Stimulated activated memory B cell treated with anti-CD40 and anti-IgM and Interleukin-4, amounts not matched to agents 10 μg/mL and 1 μg/mL and 100 μg/mL, for 72 hours (primary cell): ENCODE data around the gene CXXC5.

ENCODE experiments used
- ATAC-seq: fragments of 150-1000 bp; cut with Tn5 transposase; 2 replicates; pipeline ENCODE4 v1.10.0; 2021
- H3K27ac Mint-ChIP-seq: one replicate; pipeline ENCODE4 v1.8.0; 2022; ENCODE audit warnings: mild to moderate bottlenecking, mixed read lengths
- H3K27me3 Mint-ChIP-seq: one replicate; pipeline ENCODE4 v1.8.0; 2022; ENCODE audit warnings: mixed read lengths
- H3K36me3 Mint-ChIP-seq: one replicate; pipeline ENCODE4 v1.8.0; 2022; ENCODE audit warnings: mixed read lengths
- H3K4me1 Mint-ChIP-seq: one replicate; pipeline ENCODE4 v1.8.0; 2022; ENCODE audit warnings: mixed read lengths
- H3K4me3 Mint-ChIP-seq: one replicate; pipeline ENCODE4 v1.8.0; 2022; ENCODE audit warnings: mild to moderate bottlenecking, moderate library complexity, mixed read lengths
- H3K9me3 Mint-ChIP-seq: one replicate; pipeline ENCODE4 v1.8.0; 2022; ENCODE audit warnings: mixed read lengths

The CXXC5 gene

DNA sequence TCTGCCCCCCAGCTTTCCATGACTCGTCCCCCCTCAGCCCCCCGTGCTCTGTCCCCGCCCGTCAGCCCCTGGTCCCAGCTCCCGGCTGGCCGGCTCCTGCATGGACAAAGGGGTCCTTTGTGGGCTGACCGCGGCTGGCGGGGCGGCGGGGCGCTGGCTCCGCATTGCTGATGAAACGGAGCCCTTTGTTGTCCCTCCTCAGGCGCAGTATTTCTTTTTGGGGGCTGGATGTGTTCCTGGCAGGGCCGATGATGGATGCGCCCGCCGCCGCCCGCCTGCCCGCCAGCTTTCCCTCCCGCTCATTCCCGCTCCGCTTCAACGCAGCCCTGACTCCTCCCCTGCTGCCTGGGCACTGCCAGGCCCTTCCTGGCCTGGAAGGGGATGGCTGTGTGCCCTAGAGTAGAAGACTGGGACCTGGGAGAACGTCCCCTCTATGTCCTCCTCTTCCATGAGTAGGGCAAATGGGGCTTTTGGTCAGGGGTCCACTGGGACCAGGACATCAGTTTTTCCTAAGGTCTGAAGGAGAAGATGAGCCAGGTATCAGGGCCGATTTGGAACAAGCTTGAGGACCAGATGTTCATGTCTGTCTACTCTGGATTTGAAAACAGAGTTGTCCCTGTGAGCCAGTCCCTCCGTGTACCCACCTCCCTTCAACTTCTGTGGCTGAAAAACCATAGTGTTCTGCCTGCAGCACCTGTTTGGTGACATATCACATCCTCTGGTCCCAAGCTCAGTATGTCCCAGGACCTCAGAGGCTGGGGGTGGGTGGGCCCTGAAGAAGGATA, 29.0 kb downstream of the CXXC5 start:
- H3K27me3 Mint-ChIP-seq, result no peaks in the 10 kb centered on the region
- no peak overlapping the region for H3K4me3 Mint-ChIP-seq
- peak overlapping the region; percentile 92 for H3K27ac Mint-ChIP-seq
- H3K9me3 Mint-ChIP-seq, result no peaks in the 10 kb centered on the region
- peak; percentile 14 for ATAC-seq
- H3K4me1 Mint-ChIP-seq, result peaks cover 72% of the 10 kb centered on the region
- peaks cover 35% of the 10 kb centered on the region for H3K36me3 Mint-ChIP-seq

DNA sequence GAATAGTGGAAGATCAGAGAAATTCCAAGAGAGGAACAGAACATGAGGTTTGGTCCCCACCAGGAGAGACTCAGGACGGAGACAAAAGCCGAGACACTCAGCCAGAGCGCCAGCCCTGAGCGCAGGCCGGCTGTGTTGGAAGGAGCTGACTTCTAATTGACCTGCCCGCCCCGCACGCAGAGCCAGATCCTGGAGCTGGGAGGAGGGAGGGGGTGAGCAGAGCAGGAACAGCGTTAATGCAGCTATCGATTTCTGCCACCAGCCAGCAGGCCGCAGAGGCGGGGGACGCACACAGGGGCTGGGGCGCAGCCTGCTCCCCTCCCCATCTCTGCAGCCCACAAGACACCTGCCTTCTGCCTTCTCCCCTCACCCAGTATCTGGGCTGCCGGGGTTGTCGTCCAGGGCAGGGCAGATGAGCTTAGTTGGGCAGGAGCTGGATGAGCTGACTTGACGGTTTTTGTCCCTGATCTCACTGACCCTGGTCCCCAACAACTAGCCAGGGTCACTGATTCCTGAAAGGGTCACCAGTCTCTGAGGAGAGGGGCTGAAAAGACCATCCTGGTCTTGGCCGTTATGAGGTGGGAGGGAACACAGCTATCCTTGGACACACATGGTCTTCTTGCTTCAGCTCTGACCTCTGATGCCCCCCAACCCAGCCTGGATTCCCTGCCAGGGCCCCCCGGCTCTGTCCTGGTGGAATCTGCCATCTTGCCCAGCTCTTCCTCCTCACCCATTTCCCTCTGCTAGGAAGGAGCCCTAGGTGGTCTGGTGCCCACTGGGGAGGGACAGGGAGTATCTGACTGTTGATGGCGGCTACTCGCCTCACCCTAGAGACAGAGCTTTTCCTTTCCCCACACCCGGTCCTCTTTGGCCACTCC, 29.8 kb downstream of the CXXC5 start:
- H3K9me3 Mint-ChIP-seq, result no peaks in the 10 kb centered on the region
- no peak overlapping the region for H3K4me3 Mint-ChIP-seq
- H3K27ac Mint-ChIP-seq, result peak overlapping the region; percentile 92

DNA sequence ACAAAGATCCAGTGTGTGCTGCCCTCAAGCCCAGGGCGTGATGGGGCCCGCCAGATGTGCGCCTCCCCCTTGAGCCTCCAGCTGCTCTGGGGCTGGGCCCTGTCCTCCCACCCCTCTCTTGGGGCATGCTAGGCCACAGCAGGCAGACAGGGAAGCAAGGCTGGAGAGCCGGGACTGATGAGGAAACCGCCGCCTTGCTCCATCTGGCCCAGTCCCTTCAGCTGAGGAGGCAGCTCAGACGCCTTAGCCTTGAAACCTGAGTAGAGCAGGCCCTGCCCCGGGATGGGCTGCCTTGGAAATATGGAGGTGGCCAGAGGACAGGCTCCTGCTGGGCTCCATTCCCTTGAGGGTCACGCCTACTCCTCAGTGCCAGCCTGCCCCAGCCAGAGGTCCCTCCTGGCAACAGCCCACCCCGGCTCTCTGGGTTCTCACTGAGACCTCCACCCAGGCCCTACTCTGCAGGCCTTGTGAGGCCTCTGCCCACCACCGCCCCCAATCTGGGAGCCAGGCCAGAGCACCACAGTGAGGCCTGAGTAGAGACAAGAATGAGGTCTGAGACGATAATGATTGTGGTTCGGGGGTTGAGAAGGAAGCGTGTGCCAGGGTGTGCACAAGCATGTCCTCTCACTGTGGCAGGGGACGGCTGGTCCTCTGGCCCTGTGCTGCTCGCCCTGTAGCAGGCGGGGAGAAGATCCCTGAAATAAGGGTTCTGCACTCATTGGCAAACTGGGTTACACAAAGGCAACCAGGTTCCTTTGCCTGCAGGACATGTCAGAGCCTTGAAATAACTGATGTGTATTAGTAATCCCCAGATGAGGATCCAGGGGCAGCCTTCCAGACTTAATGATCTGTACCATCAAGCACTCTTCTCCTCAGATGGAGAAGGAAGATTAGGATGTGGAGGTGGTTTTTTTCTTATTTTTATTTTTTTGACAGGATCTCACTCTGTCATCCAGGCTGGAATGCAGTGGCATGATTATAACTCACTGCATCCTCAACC, 30.9 kb downstream of the CXXC5 start:
- ATAC-seq, result no peak
- peak overlapping the region; percentile 57 for H3K27ac Mint-ChIP-seq
- H3K4me1 Mint-ChIP-seq, result peaks cover 72% of the 10 kb centered on the region

More for the DNA sequence above, 29.8 kb downstream of the CXXC5 start:
- no peak for ATAC-seq
- H3K4me1 Mint-ChIP-seq, result peaks cover 72% of the 10 kb centered on the region
- peaks cover 44% of the 10 kb centered on the region for H3K36me3 Mint-ChIP-seq
- no peaks in the 10 kb centered on the region for H3K27me3 Mint-ChIP-seq

DNA sequence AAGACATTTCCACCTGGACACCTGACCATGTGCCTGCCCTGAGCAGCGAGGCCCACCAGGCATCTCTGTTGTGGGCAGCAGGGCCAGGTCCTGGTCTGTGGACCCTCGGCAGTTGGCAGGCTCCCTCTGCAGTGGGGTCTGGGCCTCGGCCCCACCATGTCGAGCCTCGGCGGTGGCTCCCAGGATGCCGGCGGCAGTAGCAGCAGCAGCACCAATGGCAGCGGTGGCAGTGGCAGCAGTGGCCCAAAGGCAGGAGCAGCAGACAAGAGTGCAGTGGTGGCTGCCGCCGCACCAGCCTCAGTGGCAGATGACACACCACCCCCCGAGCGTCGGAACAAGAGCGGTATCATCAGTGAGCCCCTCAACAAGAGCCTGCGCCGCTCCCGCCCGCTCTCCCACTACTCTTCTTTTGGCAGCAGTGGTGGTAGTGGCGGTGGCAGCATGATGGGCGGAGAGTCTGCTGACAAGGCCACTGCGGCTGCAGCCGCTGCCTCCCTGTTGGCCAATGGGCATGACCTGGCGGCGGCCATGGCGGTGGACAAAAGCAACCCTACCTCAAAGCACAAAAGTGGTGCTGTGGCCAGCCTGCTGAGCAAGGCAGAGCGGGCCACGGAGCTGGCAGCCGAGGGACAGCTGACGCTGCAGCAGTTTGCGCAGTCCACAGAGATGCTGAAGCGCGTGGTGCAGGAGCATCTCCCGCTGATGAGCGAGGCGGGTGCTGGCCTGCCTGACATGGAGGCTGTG, 32.4 kb downstream of the CXXC5 start:
- Mint-ChIP-seq H3K4me1 (peaks cover 70% of the 10 kb centered on the region), H3K36me3 (peaks cover 55% of the 10 kb centered on the region), H3K27me3 (no peaks in the 10 kb centered on the region)

More for the DNA sequence above, 30.9 kb downstream of the CXXC5 start:
- H3K9me3 Mint-ChIP-seq, result no peaks in the 10 kb centered on the region
- H3K36me3 Mint-ChIP-seq, result peaks cover 54% of the 10 kb centered on the region
- H3K27me3 Mint-ChIP-seq, result no peaks in the 10 kb centered on the region
- no peak overlapping the region for H3K4me3 Mint-ChIP-seq

DNA sequence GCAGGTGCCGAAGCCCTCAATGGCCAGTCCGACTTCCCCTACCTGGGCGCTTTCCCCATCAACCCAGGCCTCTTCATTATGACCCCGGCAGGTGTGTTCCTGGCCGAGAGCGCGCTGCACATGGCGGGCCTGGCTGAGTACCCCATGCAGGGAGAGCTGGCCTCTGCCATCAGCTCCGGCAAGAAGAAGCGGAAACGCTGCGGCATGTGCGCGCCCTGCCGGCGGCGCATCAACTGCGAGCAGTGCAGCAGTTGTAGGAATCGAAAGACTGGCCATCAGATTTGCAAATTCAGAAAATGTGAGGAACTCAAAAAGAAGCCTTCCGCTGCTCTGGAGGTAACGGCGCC, 32.9 kb downstream of the CXXC5 start:
- Mint-ChIP-seq H3K4me1 (peaks cover 75% of the 10 kb centered on the region), H3K27ac (no peak overlapping the region), H3K9me3 (no peaks in the 10 kb centered on the region), H3K4me3 (no peak overlapping the region), H3K36me3 (peaks cover 61% of the 10 kb centered on the region), H3K27me3 (no peaks in the 10 kb centered on the region)
- ATAC-seq, result no peak

More for the DNA sequence above, 32.4 kb downstream of the CXXC5 start:
- H3K4me3 Mint-ChIP-seq, result no peak overlapping the region
- no peak for ATAC-seq
- H3K9me3 Mint-ChIP-seq, result no peaks in the 10 kb centered on the region
- H3K27ac Mint-ChIP-seq, result no peak overlapping the region

DNA sequence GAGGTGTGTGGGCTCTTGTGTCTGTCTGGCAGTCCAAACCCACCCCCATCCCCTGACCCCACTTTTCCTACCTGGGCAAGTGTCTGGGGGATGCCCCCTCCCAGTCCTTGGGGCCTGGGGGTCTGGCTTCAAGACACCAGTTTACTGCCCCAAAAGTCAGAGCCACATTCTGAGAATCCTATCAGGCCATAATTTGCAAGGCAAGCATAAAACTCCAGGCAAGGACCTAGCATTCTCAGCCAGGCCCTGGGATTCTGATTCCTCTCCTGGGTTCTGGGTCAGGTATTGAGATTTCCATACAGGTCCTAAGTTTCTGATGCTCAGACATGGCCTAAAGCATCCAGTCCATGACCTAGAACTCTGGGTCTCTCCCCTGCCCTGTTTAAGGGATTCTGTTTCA, 33.3 kb downstream of the CXXC5 start:
- peaks cover 62% of the 10 kb centered on the region for H3K36me3 Mint-ChIP-seq
- no peak overlapping the region for H3K4me3 Mint-ChIP-seq
- H3K4me1 Mint-ChIP-seq, result peaks cover 76% of the 10 kb centered on the region
- ATAC-seq, result no peak
- H3K27me3 Mint-ChIP-seq, result no peaks in the 10 kb centered on the region
- no peak overlapping the region for H3K27ac Mint-ChIP-seq
- H3K9me3 Mint-ChIP-seq, result no peaks in the 10 kb centered on the region

DNA sequence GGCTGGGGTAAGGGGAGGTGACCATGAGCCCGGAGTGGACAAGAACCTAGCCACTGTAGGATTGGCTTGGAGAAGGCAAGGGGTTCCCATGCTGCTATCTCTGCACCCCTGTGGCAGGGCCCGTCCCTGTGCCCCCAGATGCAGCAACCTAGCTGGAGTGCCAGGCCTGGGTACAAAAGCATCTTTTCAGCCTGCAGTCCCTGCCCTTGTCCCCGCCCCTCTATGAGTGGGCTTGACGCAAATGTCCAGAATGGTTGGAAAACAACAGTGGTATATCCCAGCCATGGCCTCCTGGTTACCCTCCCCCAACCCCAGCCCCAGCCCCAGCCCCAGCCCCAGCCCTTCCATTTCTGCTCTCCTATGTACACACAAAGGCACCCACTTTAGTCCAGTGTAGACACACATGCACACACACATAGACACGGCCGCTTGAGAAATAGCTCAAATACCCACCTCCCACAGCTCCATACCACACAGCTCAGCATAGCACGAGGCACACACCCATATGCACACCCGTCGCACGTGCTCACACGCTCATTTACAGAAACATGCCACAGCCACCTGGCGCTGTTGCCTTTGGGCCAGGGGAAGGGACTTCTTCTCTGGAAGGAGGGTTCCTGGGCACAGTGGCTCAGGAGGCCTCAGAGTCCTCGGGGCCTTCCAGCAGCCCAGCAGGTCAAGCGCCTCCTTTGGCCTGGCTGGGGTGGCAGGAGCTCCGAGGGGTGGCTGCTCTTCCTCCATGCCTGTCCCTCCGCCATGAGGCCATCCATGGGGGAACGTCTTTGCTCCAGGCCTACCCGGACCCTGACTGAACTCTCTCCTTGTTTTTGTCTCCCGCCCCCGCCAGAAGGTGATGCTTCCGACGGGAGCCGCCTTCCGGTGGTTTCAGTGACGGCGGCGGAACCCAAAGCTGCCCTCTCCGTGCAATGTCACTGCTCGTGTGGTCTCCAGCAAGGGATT, 34.1 kb downstream of the CXXC5 start:
- Mint-ChIP-seq H3K4me3 (no peak overlapping the region), H3K27ac (peak overlapping the region; percentile 83), H3K27me3 (no peaks in the 10 kb centered on the region), H3K9me3 (no peaks in the 10 kb centered on the region), H3K4me1 (peaks cover 76% of the 10 kb centered on the region), H3K36me3 (peaks cover 56% of the 10 kb centered on the region)
- ATAC-seq, result no peak

DNA sequence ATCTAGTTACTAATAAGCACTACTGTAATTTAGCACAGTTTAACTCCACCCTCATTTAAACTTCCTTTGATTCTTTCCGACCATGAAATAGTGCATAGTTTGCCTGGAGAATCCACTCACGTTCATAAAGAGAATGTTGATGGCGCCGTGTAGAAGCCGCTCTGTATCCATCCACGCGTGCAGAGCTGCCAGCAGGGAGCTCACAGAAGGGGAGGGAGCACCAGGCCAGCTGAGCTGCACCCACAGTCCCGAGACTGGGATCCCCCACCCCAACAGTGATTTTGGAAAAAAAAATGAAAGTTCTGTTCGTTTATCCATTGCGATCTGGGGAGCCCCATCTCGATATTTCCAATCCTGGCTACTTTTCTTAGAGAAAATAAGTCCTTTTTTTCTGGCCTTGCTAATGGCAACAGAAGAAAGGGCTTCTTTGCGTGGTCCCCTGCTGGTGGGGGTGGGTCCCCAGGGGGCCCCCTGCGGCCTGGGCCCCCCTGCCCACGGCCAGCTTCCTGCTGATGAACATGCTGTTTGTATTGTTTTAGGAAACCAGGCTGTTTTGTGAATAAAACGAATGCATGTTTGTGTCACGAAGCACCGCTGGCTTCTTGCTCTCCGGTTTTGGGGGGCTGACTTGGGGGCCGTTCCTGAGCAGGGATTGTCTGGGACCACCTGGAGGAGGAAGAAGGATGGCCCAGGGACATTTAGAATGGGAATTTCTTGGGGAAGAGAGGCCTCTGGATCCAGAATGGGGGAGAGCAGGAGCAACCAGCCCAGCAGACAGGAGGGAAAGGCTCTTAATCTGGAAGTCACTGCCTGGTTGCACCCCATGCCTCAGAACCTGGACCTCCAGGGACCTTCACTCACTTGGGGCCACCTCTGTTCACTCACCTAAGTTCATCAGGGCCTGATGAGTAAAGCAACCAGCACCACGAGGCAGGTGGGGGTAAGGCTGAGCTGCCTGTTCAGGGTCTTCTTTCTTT, 35.4 kb downstream of the CXXC5 start:
- Mint-ChIP-seq H3K9me3 (no peaks in the 10 kb centered on the region), H3K27ac (peak overlapping the region; percentile 83), H3K4me1 (peaks cover 76% of the 10 kb centered on the region), H3K27me3 (no peaks in the 10 kb centered on the region), H3K4me3 (peak overlapping the region; percentile 5), H3K36me3 (peaks cover 51% of the 10 kb centered on the region)
- no peak for ATAC-seq

DNA sequence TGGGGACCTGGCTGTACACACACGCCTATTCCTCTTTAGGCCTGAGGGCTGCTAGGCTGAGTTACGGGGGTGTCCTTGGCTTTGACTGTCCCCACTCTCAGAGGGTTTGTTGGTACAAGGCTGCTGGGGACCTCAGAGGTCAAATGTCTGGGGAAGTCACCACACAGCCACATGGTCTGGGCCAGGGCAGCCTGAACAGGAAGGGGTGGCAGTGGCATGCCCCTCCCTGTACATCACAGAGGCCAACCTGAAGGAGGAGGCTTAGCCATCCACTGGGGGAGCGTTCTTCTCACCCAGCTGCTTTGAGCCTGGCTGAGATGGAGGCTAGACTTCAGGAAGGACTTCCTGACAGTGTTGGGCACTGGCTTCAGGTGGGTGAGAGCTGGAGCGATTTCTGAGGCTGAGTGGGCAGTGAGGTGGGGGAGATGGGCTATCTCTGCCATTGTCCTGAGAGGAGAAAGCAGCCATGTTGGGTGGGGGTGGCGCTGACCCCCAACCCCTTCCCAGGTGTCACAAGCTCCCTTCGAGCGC, 36.3 kb downstream of the CXXC5 start:
- no peaks in the 10 kb centered on the region for H3K27me3 Mint-ChIP-seq
- H3K27ac Mint-ChIP-seq, result peak overlapping the region; percentile 83
- no peaks in the 10 kb centered on the region for H3K9me3 Mint-ChIP-seq
- peak overlapping the region; percentile 33 for H3K4me3 Mint-ChIP-seq
- peaks cover 51% of the 10 kb centered on the region for H3K36me3 Mint-ChIP-seq
- ATAC-seq, result peak; percentile 25
- peaks cover 76% of the 10 kb centered on the region for H3K4me1 Mint-ChIP-seq

DNA sequence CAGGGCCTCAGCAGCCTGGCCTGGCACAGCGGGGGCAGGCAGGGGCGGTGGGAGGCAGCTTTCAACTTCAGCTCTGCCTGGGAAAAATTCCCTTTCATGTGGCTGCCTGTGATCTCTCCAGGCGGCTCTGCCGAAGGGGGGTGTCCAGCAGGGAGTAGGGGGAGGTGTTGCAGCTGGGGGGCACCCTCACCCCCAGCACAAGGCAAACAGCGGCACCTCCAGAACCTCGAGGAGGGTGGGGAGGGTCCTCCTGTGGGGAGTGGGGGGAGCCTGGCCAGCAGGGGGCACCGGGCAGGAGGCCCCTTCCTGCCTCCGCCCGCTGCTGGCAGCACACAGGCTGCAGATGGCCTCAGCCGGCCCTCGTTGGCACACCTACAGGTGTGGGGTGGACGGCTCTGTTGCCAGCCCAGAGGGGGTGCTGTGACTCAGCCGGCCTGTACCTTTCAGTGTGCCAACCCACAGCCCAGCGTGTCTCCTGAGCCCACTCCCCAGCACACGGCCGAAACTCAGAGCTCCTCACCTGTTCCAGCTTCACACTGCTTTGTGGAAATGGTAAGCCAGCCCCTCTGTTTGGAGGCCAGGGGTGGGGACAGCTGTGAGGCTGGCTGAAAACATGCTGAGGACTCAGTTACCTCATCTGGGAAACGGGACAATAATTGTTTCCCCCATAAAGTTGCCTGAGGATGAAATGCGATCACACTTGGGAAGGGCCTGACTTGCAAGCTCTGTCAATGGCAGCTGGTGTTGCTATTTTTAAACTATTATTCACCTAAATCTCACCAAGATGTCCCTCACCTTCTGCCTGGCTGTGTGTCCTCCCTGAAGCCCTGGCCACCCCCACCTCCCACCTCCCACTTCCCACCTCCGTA, 37.0 kb downstream of the CXXC5 start:
- peak overlapping the region; percentile 83 for H3K27ac Mint-ChIP-seq

DNA sequence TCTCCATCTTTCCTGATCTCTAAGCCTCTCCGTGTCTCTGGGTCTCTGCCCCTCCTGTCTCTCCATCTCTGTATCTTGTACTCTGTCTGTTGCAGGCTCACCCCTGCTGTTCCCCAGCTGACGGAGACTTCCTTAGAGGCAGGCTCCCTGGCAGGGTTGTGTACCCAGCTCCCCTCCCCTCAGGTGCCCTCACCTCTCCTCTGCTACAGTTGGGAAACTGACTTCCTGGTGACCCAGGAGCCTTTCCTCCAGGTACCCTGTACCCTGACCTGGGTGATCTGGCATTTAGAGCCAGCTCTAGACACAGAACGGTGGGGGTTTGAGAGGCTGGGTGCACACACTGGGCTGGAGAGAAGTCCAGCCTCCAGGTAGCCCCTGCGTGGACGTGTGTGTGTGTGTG, 37.7 kb downstream of the CXXC5 start:
- Mint-ChIP-seq H3K27ac (peak overlapping the region; percentile 75), H3K4me1 (peaks cover 82% of the 10 kb centered on the region), H3K36me3 (peaks cover 43% of the 10 kb centered on the region), H3K27me3 (no peaks in the 10 kb centered on the region), H3K9me3 (no peaks in the 10 kb centered on the region), H3K4me3 (peak overlapping the region; percentile 4)
- ATAC-seq, result no peak

More for the DNA sequence above, 37.0 kb downstream of the CXXC5 start:
- Mint-ChIP-seq H3K4me1 (peaks cover 78% of the 10 kb centered on the region), H3K4me3 (no peak overlapping the region), H3K9me3 (no peaks in the 10 kb centered on the region), H3K36me3 (peaks cover 47% of the 10 kb centered on the region), H3K27me3 (no peaks in the 10 kb centered on the region)
- no peak for ATAC-seq

DNA sequence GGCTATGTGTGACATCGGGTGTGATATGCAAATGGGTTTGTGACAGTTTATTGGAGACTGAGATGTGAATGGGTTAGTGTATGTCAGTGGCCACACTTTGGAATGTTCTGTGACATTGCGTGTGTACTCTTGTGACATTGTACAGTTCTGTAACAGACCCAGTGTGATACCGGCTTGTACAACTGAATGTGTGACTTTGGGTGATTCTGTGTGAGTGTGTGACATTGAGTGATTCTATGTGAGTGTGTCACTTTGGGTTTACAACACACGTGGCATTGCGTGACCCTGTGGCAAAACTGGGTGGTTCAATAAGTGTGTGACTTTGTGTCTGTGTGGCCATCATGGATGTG, 38.2 kb downstream of the CXXC5 start:
- Mint-ChIP-seq H3K27ac (peak overlapping the region; percentile 75), H3K36me3 (peaks cover 43% of the 10 kb centered on the region), H3K4me1 (peaks cover 83% of the 10 kb centered on the region), H3K9me3 (no peaks in the 10 kb centered on the region), H3K27me3 (no peaks in the 10 kb centered on the region), H3K4me3 (no peak overlapping the region)
- ATAC-seq, result no peak
